GM06990 (cell line): ENCODE data around the gene CPT2.
"Not testable (repeated sequence)": the region's sequence is repeated elsewhere in the genome, so short reads cannot be mapped to it uniquely, and the experiment has no call there.

Source experiments
- DNase-seq: peaks from one replicate; pipeline ENCODE4 v3.0.0-alpha.2; 2011; ENCODE audit not compliant: insufficient read length; ENCODE audit errors: extremely low read depth
- H3K27me3 ChIP-seq: replicated peaks from 2 replicates; pipeline ENCODE4 v1.6.0; 2011; ENCODE audit warnings: low read length; ENCODE audit not compliant: control insufficient read depth, insufficient read depth
- H3K36me3 ChIP-seq: 2 replicates; pipeline ENCODE4 v1.5.1; 2011; ENCODE audit warnings: low read length; ENCODE audit not compliant: control insufficient read depth, insufficient read depth
- H3K4me3 ChIP-seq: replicated peaks from 2 replicates; pipeline ENCODE4 v1.5.1; 2011; ENCODE audit warnings: low read depth, mild to moderate bottlenecking, control low read depth, low read length
- CTCF ChIP-seq: IDR thresholded peaks from 2 replicates; pipeline ENCODE4 v1.5.1; 2011; ENCODE audit warnings: low read length, control low read depth, mild to moderate bottlenecking, inconsistent platforms; ENCODE audit not compliant: insufficient read depth, poor library complexity, severe bottlenecking

The CPT2 gene

DNA sequence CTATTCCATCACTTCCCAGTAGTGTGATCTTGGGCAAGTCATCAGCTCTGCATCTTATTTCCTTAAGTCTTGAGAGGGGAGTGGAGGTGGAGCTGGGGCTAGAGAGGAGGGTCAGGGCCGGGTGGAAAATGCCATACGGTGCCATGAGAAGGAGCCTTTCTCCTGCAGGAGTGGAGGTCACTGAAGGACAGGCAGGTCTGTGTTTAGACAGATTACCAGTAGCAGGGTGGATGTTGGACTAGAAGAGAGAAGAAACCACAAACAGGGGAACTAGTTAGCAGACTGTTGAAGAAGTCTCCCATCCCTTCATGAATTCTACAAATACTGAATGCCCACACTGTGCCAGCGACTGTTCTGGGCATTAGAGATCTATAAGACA is 13.9 kb upstream of the CPT2 start:
- no peaks in the 10 kb centered on the region for H3K36me3 ChIP-seq
- no peak for TF ChIP-seq CTCF
- DNase-seq: no peak
- no peak overlapping the region for H3K4me3 ChIP-seq
- H3K27me3 ChIP-seq: no peaks in the 10 kb centered on the region; the same call in 1 of the 2 replicates

DNA sequence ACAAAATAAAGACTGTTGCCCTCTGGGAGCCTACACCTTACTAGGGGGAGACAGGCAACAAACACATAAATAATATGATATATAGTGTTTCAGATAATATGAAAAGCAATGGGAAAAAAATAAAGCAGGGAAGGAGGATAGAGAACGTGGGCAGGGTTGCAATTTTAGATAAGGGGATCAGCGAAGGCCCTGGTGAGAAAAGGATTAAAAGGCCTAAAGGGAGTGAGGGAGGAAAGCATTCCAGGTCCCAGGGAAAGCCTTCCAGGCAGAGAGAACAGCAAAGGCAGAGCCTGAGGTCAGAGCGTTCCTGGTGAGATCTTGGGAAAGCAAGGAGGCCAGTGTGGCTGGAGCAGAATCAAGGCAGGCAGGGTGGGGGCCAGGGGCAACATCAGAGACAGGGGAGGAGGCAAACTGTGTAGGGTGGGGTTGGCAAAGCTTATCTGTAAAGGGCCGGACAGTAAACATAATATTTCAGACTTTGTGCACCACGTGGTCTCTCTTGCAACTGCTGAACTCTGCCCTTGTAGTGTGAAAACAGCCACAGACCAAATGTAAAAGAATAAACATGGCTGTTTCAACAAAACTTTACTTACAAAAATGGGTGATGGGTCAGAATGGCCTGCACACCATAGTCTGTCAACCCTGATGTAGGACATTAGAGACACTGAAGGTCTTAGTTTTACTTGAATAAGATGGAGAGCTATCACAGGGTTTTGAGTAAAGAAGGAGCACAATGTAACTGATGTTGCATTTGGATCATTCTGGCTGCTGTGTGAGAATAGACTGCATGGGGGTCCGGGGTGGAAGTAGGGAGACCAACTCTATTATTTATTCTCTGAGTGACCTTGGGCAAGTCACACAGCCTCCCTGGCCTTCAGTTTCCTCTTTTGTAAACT is 13.3 kb upstream of the CPT2 start:
- DNase-seq: no peak
- no peaks in the 10 kb centered on the region; the same call in 1 of the 2 replicates for H3K27me3 ChIP-seq
- H3K36me3 ChIP-seq: no peaks in the 10 kb centered on the region
- H3K4me3 ChIP-seq: no peak overlapping the region
- no peak for TF ChIP-seq CTCF

DNA sequence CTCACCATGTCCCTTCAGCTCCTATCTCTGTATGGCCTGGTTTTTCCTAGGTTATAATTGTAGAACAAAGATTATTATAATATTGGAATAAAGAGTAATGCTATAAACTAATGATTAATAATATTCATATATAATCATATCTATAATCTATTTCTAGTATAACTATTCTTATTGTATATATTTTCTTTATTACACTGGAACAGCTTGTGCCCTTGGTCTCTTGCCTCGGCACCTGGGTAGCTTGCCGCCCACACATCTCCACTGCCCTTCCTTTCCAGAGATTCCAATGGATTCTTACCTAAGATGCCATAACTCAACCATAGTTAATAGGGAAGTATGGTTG is 10.7 kb upstream of the CPT2 start:
- not testable (repeated sequence) for H3K36me3 ChIP-seq, DNase-seq

GRCh38 chr1:53186533-53186932 is 10.1 kb upstream of the CPT2 start:
- no peak for TF ChIP-seq CTCF
- DNase-seq: no peak

More for the DNA sequence above, 10.7 kb upstream of the CPT2 start:
- H3K4me3 ChIP-seq, H3K27me3 ChIP-seq: not testable (repeated sequence)

GRCh38 chr1:53187401-53187800 is 9.2 kb upstream of the CPT2 start:
- DNase-seq: no peak
- no peak for TF ChIP-seq CTCF
- Histone ChIP-seq H3K27me3 (no peaks in the 10 kb centered on the region; the same call in 1 of the 2 replicates), H3K36me3 (no peaks in the 10 kb centered on the region), H3K4me3 (no peak overlapping the region)

More at GRCh38 chr1:53186533-53186932, 10.1 kb upstream of the CPT2 start:
- Histone ChIP-seq H3K36me3 (no peaks in the 10 kb centered on the region), H3K4me3 (no peak overlapping the region), H3K27me3 (no peaks in the 10 kb centered on the region; the same call in 1 of the 2 replicates)

GRCh38 chr1:53188099-53188498 is 8.5 kb upstream of the CPT2 start:
- H3K4me3 ChIP-seq: no peak overlapping the region
- no peak for DNase-seq
- H3K36me3 ChIP-seq: no peaks in the 10 kb centered on the region
- no peaks in the 10 kb centered on the region; the same call in 1 of the 2 replicates for H3K27me3 ChIP-seq
- TF ChIP-seq CTCF: no peak
